Peyer's patch (tissue), 4 donors: Measurements from ENCODE around the gene ZC3H12D. TPM values are rescaled to one million over a fixed set of nuclear protein-coding genes. Genes with fewer than 3 reads are reported as not detected.

Experiments
- DNase-seq, 3 donors: peaks; one replicate each; pipeline ENCODE4 v3.0.0-alpha.2; 2017 to 2019
- H3K27ac ChIP-seq, 4 donors: fragments of 200-600 bp; sonication (generic); one replicate each; pipeline ENCODE4 v1.5.1; 2016 to 2019
- H3K27me3 ChIP-seq, 2 donors: fragments of 200-600 bp; sonication (generic); one replicate each; pipeline ENCODE4 v1.5.1; 2019
- H3K36me3 ChIP-seq, 3 donors: fragments of 200-600 bp; sonication (generic); one replicate each; pipeline ENCODE4 v1.5.1; 2016 to 2019
- H3K4me1 ChIP-seq, 4 donors: fragments of 200-600 bp; sonication (generic); one replicate each; pipeline ENCODE4 v1.5.1; 2016 to 2019
- H3K4me3 ChIP-seq, 4 donors: fragments of 200-600 bp; sonication (generic); 1 replicate in 3 of 4; 2 replicates in 1 of 4; pipeline ENCODE4 v1.5.1; 2016 to 2019; ENCODE audit warnings: mild to moderate bottlenecking in 1 of 4
- H3K9me3 ChIP-seq, 4 donors: fragments of 200-600 bp; sonication (generic); one replicate each; pipeline ENCODE4 v1.5.1; 2016 to 2019; ENCODE audit warnings: mild to moderate bottlenecking in 1 of 4
- CTCF ChIP-seq, 6 experiments: fragments of 450-650 bp in 4 of 6; fragments of 200-600 bp in 2 of 6; sonication (generic) in 1 of 6; IDR thresholded peaks; one replicate each; pipeline ENCODE4 v1.5.1; 2017 to 2019; ENCODE audit warnings: antibody characterized with exemption in 6 of 6, mild to moderate bottlenecking in 3 of 6, moderate library complexity in 1 of 6
- POLR2A ChIP-seq, 2 donors: fragments of 450-650 bp; IDR thresholded peaks; one replicate each; pipeline ENCODE4 v1.5.1; 2017; ENCODE audit warnings: antibody characterized with exemption in 2 of 2, mild to moderate bottlenecking in 2 of 2, moderate library complexity in 2 of 2
- total RNA-seq, 4 donors: library from RNA; depleted of rRNA; stranded (reverse); fragments of >200 nt; gene quantifications; one replicate each; pipeline ENCODE4 v1.1.0, GENCODE V29; 2016

Gene ZC3H12D
- total RNA-seq, 4 donors from 2014 or later, result 7.8 to 32.2 (median 18.5) TPM

GRCh38 chr6:149482545-149483333 is 2.1 kb downstream of the ZC3H12D start:
- peak in 2 of 3 donors; percentile 61 to 62 for DNase-seq
- Histone ChIP-seq H3K4me1 (peaks cover 0 to 24% (median 9%) of the 10 kb centered on the region in 4 donors), H3K36me3 (no peaks in the 10 kb centered on the region), H3K4me3 (peak overlapping the region; percentile 33 to 51 (median 40)), H3K27me3 (no peaks in the 10 kb centered on the region), H3K27ac (peak overlapping the region; percentile 79 to 87 (median 82)), H3K9me3 (no peaks in the 10 kb centered on the region)
- TF ChIP-seq POLR2A (IDR thresholded peaks at IDR 0.05), result no peak
- TF ChIP-seq CTCF (IDR thresholded peaks at IDR 0.05), result no peak

GRCh38 chr6:149480502-149481280 is 4.1 kb downstream of the ZC3H12D start:
- no peaks in the 10 kb centered on the region for H3K9me3 ChIP-seq
- H3K4me1 ChIP-seq, result peaks cover 0 to 19% (median 5%) of the 10 kb centered on the region in 4 donors
- H3K36me3 ChIP-seq, result no peaks in the 10 kb centered on the region
- H3K4me3 ChIP-seq, result peak overlapping the region in 2 of 4 donors; percentile 38 to 51
- peak; percentile 46 to 64 (median 63) for DNase-seq
- TF ChIP-seq CTCF (IDR thresholded peaks at IDR 0.05) (no peak), POLR2A (IDR thresholded peaks at IDR 0.05) (no peak)
- no peaks in the 10 kb centered on the region for H3K27me3 ChIP-seq
- H3K27ac ChIP-seq, result peak overlapping the region; percentile 46 to 87 (median 82)

- H3K4me1 ChIP-seq, result peaks cover 7 to 22% (median 13%) of the 10 kb centered on the region in 4 donors
- no peaks in the 10 kb centered on the region for H3K9me3 ChIP-seq
- TF ChIP-seq CTCF (IDR thresholded peaks at IDR 0.05), result no peak
- TF ChIP-seq POLR2A (IDR thresholded peaks at IDR 0.05), result no peak
- DNase-seq, result no peak
- H3K36me3 ChIP-seq, result no peaks in the 10 kb centered on the region
- peak overlapping the region in 1 of 4 donors; percentile 87 for H3K27ac ChIP-seq
- no peak overlapping the region for H3K4me3 ChIP-seq
- H3K27me3 ChIP-seq, result no peaks in the 10 kb centered on the region
Observed at GRCh38 chr6:149478631-149479314, 6.0 kb downstream of the ZC3H12D start.

- Histone ChIP-seq H3K27ac (peak overlapping the region in 1 of 4 donors; percentile 55), H3K36me3 (no peaks in the 10 kb centered on the region), H3K4me3 (no peak overlapping the region), H3K4me1 (peaks cover 7 to 30% (median 18%) of the 10 kb centered on the region in 4 donors), H3K9me3 (no peaks in the 10 kb centered on the region), H3K27me3 (no peaks in the 10 kb centered on the region)
- TF ChIP-seq CTCF (IDR thresholded peaks at IDR 0.05) (no peak), POLR2A (IDR thresholded peaks at IDR 0.05) (no peak)
- DNase-seq, result peak in 1 of 3 donors; percentile 30
Observed at GRCh38 chr6:149477544-149477943, 7.3 kb downstream of the ZC3H12D start.

GRCh38 chr6:149476789-149477455 is 7.9 kb downstream of the ZC3H12D start:
- peak in 1 of 3 donors; percentile 36 for DNase-seq
- Histone ChIP-seq H3K36me3 (no peaks in the 10 kb centered on the region), H3K27ac (peak overlapping the region in 1 of 4 donors; percentile 55), H3K9me3 (no peaks in the 10 kb centered on the region), H3K27me3 (no peaks in the 10 kb centered on the region), H3K4me1 (peaks cover 7 to 34% (median 19%) of the 10 kb centered on the region in 4 donors), H3K4me3 (no peak overlapping the region)
- TF ChIP-seq CTCF (IDR thresholded peaks at IDR 0.05), result no peak
- TF ChIP-seq POLR2A (IDR thresholded peaks at IDR 0.05), result no peak
